IPS DF 19.7 (cell line): Measurements from ENCODE around the gene ZNF775.
A peak's percentile ranks its signal among the peaks of the same experiment; 100 is the strongest.

Experiments used
- DNase-seq: peaks from one replicate; pipeline ENCODE4 v3.0.0-alpha.2; 2013; ENCODE audit warnings: low read depth, low spot score

The ZNF775 gene

DNA sequence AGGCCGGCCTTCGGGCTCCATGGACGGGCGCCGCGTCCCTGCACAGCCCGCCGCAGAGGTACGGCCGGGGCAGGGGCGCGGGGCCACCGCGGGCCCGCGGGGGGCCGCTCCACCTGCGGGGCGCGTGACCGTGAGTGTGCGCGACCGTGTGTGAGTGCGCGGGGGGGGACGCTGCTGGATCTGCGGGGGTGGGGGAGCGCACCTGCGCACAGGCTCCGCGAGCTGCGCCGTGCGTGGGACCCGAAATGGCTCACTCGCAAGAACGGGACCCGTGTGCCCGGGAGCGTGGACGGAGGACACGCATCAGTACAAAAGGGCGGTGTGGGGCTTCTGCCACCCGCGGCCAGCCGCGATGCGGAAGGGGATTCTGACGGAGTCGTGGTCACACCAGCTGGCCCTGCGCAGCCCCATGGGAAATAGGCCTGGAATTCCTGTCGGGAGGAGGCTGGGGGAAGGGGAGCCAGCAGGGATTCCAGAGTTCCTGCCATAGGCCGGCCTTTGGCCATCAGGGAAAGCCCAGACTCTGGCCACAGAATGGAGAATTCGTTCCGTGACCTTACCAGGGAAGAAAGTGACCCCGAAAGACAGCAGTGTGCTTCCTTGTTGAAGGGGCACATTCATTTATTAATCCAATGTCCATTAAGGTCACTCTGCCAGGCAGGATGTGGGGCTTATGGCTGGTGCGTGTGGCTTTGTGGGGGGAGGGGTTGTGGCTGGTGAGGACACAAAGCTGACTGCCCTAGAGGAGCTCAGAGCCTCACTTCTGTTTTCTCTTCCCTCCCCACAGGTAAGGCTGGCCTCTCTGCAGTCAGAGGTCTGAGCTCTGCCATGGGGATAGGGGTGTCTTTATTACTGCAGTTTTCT is 10.0 kb upstream of the ZNF775 start:
- DNase-seq = no peak

DNA sequence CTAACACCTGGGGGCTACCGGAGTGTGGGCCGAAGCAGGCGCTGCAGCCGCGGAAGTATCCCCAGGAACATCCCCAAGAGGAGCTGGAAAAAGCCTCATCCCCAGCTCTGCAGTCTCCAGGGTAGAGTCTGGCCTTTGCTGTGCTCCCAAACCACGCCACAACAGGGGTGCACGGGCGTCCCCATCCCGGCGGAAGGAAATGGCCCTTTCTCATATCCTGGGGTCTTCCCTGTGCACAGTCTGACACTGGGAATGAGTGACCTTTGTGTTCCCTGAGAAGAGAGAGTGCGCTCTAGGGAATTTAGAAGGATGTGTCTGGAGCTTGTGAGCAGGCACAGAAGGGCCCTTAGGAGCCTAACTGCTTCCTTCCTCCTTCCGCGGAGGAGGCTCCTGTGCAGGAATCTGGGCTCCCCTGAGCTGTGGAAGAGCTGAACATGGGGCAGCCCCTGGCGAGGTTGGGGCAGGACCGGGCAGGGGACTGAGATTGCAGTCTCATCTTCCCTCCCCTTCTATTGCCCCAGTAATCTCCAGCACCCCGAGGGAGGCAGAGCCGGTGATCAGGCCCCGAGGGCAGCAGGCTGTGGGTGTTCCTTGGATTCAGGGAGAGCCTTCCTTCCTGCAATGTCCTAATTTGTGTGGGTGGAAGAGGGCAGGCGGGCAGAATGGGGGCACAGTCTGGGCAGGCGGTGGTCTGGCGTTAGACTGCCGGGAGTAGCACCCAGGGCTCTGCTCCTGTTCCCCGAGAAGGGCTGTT is 9.2 kb upstream of the ZNF775 start:
- no peak for DNase-seq

DNA sequence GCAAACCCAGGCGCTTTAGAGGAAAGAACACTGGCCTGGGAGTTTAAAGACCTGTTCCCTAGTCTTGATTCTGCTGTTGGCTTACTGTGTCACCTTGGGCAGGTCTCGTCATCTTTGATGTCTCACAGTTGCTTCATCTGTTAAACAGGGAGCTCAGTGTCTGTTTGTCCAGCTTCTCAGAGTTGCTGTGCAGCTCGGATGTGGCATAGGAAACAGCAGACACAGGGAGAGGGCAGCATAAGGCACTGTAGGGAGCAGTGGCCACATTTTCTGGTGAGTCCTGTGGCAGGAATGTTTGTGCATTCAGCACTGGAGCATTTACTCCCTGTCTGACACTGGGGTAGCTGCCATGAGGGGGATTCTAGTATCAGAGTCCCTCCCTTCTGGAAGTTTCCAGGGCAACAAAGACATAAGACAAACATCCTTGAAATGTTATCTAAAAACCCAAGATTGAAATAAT is 8.5 kb upstream of the ZNF775 start:
- DNase-seq = no peak

DNA sequence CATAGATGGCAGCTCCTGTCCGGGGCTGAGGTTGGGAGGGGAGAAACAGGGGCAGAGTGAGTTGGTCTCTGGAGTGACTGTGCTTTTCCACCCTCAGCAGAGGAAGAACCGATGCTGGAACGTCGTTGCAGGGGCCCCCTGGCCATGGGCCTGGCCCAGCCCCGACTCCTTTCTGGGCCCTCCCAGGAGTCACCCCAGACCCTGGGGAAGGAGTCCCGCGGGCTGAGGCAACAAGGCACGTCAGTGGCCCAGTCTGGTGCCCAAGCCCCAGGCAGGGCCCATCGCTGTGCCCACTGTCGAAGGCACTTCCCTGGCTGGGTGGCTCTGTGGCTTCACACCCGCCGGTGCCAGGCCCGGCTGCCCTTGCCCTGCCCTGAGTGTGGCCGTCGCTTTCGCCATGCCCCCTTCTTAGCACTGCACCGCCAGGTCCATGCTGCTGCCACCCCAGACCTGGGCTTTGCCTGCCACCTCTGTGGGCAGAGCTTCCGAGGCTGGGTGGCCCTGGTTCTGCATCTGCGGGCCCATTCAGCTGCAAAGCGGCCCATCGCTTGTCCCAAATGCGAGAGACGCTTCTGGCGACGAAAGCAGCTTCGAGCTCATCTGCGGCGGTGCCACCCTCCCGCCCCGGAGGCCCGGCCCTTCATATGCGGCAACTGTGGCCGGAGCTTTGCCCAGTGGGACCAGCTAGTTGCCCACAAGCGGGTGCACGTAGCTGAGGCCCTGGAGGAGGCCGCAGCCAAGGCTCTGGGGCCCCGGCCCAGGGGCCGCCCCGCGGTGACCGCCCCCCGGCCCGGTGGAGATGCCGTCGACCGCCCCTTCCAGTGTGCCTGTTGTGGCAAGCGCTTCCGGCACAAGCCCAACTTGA is 7.8 kb upstream of the ZNF775 start:
- no peak for DNase-seq

DNA sequence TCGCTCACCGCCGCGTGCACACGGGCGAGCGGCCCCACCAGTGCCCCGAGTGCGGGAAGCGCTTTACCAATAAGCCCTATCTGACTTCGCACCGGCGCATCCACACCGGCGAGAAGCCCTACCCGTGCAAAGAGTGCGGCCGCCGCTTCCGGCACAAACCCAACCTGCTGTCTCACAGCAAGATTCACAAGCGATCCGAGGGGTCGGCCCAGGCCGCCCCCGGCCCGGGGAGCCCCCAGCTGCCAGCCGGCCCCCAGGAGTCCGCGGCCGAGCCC is 7.2 kb upstream of the ZNF775 start:
- no peak for DNase-seq

DNA sequence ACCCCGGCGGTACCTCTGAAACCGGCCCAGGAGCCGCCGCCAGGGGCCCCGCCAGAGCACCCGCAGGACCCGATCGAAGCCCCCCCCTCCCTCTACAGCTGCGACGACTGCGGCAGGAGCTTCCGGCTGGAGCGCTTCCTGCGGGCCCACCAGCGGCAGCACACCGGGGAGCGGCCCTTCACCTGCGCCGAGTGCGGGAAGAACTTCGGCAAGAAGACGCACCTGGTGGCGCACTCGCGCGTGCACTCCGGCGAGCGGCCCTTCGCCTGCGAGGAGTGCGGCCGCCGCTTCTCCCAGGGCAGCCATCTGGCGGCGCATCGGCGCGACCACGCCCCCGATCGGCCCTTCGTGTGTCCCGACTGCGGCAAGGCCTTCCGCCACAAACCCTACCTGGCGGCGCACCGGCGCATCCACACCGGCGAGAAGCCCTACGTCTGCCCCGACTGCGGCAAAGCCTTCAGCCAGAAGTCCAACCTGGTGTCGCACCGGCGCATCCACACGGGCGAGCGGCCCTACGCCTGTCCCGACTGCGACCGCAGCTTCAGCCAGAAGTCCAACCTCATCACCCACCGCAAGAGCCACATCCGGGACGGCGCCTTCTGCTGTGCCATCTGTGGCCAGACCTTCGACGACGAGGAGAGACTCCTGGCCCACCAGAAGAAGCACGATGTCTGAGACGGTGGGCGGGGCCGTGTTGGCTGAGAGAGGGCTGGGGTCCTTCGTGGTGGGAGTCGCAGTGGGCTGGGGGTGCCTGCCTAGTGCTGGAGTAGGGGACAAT is 6.7 kb upstream of the ZNF775 start:
- DNase-seq = no peak

DNA sequence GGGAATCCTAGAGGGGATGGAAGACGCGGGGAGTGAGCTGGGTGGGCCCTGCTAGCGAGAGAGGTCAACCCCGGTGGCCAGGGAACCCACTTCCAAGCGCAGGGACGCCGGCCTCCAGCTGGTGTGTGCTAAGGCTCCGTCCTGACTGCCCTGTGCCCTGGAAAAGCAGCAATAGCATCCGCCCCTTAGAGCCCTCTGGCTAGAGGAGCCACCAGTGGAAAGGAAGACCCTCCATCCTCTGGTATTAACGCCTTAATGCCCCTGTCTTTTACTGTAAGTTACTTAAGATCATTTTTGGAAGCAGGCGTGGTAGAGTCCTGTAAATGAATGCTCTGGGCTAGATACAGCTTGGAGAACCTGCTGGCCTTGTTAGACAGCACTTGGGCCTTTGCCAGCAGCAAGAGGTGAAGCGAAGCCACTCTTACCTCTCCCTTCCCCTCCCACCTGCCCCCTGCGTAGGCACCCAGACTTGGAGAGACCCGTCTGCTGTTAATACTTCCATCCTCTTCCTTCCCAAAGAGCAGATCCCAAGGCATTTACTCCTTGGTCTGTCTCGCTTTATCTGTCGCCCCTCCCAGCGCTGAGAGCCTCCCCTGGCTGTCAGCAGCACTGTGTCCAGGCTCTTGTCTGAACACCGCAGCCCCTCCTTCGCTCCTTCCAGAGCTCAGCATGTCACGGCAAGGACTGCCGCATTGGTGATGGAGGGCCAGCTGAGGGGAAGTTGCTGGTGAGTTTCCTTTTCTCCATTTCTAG is 5.9 kb upstream of the ZNF775 start:
- DNase-seq = no peak

DNA sequence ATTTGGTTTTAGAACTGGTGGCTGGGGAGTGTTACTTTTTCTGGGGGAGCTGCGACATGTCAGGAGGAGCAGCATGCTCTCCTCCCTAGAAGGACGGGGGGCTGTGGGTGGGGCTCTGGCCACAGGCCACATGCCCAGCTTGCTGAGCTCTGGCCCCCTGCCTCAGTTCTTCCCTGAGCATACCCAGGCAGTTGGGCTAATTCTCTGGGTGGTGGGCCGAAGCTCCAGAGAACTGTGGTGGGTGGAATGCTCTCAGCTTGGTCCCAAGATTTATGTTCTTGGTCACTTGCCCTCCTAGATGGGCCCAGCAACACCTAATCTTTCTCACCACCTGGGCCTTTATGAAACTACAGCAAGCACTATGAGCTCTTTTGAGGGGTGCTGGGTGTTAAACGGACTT is 5.1 kb upstream of the ZNF775 start:
- DNase-seq = no peak

DNA sequence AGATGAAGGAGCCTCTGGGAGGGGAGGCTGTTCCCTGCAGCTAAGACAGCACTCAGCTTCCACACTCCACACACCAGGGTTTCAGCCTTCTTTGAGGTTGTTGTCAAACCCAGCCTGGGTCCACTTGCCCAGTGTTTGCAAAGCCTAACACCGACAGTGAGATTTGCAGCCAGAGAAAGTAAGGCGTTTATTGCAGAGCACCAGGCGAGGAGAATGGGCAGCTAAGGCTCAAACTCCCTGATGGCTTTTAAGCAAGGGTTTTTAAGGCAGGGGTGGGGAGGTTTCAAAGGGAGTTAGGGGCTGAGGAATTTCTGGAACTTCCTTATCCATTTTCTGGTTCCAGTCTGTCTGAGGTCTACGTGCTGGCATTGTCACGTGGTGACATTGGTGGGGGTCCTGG is 4.7 kb upstream of the ZNF775 start:
- DNase-seq = no peak

DNA sequence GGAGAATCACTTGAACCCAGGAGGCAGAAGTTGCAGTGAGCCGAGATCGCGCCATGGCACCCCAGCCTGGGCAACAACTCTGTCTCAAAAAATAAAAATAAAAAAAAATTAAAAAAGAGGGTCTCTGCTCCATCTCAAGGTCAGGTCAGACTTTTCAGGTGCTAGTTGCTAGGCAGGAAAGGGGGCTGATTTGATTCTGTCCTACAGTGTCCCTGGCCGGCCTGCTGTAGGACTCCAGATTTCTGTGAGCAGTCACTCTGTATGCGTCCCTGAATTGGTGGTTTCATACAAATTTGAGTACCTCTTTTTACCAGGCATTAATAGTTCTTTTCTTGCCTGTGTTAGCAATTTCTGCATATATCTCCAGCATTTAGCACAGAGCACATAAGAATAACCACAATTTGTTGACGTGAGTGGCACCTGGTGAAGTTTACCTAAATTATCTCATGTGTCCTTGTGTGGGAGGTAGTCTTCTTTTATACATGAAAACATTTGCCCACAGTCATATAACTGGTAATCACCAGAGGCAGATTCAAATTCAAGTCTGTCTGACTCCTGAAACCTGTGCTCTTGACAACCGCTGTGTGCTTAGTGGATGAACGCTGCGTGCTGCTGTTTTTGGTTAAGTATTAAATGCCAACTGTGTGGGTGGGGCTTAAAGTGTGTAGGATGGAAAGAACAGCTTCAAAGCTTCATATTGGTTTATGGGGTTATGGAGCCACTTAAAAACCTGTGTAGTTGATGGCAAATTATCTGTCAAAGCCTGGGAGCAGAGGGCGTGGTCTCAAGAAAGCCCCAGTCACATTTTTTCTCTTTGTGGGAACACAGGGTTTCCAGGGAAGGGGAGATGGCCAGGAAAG is 3.2 kb upstream of the ZNF775 start:
- no peak for DNase-seq

DNA sequence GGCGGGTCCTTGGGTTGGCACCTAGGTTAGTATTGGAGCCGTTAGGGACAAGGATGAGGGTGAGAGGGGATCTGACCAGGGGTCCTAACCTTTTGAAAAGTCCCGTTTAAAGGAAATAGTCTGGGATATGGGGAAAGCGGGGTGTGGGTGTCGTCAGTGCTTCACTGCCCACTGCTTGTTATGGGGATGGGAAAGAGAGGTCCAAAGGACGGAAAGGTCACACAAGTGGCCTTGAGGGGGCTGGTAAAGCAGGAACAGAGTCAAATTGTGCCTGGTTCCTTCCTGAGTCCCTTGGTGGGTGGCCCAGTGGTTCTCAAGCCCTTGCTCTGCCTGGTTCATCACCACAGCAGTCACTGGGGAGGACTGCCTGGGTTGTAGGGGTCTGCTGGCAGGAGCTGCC is 2.6 kb upstream of the ZNF775 start:
- DNase-seq = no peak

DNA sequence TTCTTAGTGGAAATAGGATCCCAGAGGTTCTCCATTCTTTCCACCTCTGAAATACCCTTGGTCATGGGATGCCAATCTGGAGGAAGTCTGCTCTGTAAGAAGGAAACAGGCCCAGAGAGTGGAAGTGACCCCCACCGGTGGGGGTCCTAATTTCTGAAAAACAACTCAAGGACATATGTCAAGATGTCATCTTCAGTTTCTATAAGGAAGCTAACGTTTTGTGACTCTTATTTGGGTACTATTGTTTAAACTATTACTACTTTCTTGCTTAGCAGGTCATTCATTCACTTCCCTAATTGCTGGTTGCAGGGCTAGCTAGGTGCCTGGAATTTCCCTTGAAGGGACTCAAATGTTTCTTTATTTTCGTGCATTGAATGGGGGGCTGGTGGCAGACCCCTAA is 1.9 kb upstream of the ZNF775 start:
- no peak for DNase-seq

DNA sequence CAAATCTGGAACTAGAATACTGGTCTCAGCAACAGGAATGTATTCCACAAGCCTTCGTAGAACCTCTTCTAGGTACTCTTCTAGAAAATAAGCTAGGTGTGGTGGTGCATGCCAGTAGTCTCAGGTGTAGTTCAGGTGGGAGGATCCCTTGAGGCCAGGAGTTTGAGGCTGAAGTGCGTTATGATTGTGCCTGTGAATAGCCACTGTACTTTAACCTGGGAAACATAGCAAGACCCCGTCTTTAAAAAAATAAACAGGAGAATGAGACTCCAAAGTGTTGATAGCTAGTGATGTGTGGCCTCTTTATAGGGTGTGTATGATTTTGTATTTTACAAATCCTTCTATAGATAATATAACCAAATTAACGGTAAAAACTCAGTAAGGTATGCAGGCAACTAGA is 1.5 kb upstream of the ZNF775 start:
- no peak for DNase-seq

DNA sequence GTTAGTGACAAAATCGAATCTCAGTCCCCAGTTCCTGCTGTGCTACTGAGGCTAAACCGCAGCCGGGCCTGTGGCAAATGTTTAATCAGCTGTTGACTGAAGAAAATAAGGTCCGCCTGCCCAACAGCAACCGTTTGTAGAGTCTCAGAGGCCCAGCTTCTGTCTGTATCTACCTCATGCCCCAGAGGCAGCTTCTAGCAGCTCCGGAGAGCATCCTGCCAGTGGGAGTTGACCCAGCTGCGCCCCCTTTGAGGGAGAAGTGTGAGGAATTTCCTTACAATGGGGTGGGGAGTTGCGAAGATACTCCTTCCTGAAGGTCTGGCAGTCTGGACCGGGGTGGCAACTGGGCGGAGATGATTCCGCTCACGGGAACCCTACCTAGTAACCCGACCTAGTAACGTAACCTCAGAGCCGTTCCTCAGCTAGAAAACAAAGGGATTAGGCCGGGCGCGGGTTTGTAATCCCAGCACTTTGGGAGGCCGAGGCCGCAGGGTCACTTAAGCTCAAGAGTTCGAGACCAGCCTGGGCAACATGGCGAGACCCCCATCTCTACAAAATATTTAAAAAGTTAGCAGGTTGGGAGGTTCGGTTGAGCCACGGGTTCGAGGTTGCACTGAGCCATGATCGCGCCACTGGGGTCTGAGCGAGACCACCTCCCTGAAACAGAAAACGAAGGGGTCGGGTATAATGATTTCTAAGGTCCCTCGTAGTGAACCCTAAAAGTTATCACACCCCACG is 846 bp upstream of the ZNF775 start:
- DNase-seq = peak; percentile 92

DNA sequence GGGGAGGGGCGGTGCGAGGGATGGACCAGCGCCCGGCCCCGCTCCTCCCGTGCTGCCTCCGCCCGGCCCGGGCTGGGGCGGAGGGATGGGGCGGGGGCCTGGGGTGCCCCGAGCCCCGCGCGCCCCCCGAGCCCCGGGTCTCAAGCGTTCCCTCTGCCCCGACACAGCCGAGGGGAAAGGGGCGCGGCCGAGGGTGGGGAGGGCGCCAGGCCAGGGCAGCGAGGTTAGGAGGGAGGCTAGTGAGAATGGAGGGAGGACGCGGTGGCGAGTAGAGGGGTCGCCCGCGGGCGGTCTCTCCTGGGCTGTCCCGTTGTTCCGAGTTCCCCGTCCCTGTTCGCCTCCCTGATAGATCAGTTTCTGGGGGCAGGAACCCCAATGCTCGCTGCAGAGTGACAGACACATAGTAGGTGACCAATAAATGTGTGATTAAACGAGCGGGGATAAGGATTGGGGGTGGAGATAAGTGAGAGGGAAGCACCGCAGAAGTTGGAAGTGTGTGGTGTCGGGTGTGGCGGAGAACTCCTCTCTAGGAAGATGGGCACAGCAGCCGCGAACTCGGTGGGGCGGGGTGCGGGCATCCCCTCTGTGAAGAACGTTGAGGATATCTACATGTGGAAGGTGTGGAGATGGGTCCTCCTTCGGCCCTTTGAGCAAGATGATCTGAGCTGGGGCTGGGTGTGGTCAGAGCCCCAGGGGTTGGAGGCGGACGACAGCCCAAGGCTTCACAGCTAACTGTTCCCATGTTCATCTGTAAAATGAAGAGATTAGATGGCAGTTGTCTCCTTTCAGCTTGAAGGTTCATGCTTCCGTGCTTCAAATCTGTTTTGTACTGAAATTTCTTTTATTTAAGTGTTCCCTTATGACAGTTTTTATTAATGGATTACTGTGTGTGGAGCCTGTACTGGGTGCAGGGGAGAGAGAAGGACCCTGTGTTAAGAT is 580 bp downstream of the ZNF775 start:
- DNase-seq = no peak

DNA sequence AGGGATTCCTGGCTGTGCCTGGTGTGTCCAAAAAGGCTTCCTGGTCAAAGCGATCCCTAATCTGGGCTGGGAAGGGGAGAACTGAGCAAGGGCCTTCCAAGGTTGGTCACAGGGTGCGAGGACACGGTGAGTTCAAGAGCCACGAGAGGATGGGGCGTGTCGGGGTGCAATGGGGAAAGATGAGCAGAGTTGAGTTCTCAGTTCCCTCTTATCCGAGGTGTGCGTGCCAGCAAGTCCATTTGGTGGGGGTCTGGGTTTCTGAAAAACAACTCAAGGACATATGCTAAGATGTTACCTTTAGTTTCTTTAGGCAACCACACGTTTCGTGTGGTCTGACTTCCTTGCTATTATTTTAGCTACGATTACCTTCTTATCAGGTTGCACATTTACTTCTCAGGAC is 1.3 kb downstream of the ZNF775 start:
- DNase-seq = no peak

DNA sequence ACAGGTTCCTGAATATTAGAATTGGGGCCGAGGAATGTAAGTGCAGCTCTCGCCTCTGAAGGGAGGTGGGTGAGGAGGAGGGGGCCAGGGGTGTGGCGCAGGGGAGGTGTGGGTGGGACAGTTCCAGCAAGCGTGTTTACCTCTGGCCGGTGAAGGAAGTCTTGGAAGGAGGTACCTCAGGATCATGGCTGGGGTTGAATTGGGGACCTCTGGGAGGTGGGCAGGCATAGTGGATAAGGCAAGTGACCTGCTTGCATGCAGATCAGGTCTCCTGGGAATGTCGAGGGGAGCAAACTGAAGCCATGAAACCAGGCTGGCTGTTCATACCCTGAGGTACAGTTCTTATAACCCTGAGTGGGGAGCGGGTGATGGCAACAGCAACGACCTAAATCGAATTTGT is 2.0 kb downstream of the ZNF775 start:
- DNase-seq = no peak

DNA sequence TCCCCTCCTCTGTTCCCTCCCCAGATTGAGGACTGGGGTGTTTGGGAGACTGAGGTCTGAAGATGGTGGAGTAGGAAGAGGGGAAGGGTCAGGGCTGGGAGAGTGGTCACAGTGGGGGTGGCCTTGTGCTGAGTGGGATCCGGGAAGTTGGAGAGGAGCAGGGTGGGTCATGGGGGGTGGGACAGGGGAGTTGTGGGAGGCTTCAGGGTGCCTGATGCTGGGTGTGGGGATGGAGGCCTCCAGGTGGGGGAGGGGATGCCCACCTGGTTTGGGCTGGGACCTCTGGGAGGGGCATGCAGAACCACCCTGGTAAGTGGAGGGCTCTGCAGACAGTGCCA is 2.6 kb downstream of the ZNF775 start:
- DNase-seq = no peak
